Tibial nerve (tissue), 4 donors: Measurements from ENCODE around the gene PCDHGB6.

ENCODE experiments used
- EP300 ChIP-seq, 2 donors: sonication (generic); formaldehyde crosslinking; IDR thresholded peaks; one replicate each; pipeline ENCODE4 v1.6.1; 2017; ENCODE audit warnings: antibody characterized with exemption in 2 of 2, mild to moderate bottlenecking in 1 of 2
- TF ChIP-seq, protein P1 (sequence below), 5 experiments: fragments of 200-600 bp in 3 of 5; fragments of 450-650 bp in 2 of 5; sonication (generic) in 3 of 5; IDR thresholded peaks; one replicate each; pipeline ENCODE4 v1.5.1; 2016 to 2019; ENCODE audit warnings: antibody characterized with exemption in 5 of 5, mild to moderate bottlenecking in 3 of 5, moderate library complexity in 2 of 5

DNA sequence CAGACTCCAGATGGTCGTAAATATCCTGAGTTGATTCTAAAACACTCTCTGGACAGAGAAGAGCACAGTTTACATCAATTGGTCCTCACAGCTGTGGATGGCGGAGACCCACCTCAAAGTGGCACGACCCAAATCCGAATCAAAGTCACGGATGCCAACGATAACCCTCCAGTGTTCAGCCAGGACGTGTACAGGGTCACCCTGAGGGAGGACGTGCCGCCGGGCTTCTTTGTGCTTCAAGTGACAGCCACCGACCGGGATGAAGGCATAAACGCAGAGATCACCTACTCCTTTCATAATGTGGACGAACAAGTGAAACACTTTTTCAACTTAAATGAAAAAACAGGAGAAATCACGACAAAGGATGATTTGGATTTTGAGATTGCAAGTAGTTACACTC, 47.1 kb upstream of the PCDHGB6 start:
- TF ChIP-seq EP300 (IDR thresholded peaks at IDR 0.05), result no peak
- TF ChIP-seq, protein P1, sequence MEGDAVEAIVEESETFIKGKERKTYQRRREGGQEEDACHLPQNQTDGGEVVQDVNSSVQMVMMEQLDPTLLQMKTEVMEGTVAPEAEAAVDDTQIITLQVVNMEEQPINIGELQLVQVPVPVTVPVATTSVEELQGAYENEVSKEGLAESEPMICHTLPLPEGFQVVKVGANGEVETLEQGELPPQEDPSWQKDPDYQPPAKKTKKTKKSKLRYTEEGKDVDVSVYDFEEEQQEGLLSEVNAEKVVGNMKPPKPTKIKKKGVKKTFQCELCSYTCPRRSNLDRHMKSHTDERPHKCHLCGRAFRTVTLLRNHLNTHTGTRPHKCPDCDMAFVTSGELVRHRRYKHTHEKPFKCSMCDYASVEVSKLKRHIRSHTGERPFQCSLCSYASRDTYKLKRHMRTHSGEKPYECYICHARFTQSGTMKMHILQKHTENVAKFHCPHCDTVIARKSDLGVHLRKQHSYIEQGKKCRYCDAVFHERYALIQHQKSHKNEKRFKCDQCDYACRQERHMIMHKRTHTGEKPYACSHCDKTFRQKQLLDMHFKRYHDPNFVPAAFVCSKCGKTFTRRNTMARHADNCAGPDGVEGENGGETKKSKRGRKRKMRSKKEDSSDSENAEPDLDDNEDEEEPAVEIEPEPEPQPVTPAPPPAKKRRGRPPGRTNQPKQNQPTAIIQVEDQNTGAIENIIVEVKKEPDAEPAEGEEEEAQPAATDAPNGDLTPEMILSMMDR (IDR thresholded peaks at IDR 0.05), result no peak
